Measurements from ENCODE around the gene MMRN1.

The MMRN1 gene

GRCh38 chr4:89995006-89995405 is 100.4 kb downstream of the MMRN1 start:
- no peak for DNase-seq (ENCODE audit: low read depth)

GRCh38 chr4:89995814-89996213 is 101.2 kb downstream of the MMRN1 start:
- DNase-seq (ENCODE audit: low read depth) = no peak

GRCh38 chr4:89997171-89997704 is 102.6 kb downstream of the MMRN1 start:
- DNase-seq (ENCODE audit: low read depth) = no peak

GRCh38 chr4:89998469-89999011 is 103.9 kb downstream of the MMRN1 start:
- no peak for DNase-seq (ENCODE audit: low read depth)

- DNase-seq (ENCODE audit: low read depth) = no peak
Observed at GRCh38 chr4:90001023-90001422, 106.4 kb downstream of the MMRN1 start.

GRCh38 chr4:90002441-90003062 is 107.9 kb downstream of the MMRN1 start:
- no peak for DNase-seq (ENCODE audit: low read depth)

All from activated T-cell treated with anti-CD3 and anti-CD28 coated beads for 24 hours (primary cell).